Right ventricle myocardium inferior (tissue), 1 donor: Measurements from ENCODE around the gene CFAP74. TPM values are rescaled to one million over a fixed set of nuclear protein-coding genes. Genes with fewer than 3 reads are reported as not detected.
A peak's percentile ranks its signal among the peaks of the same experiment; 100 is the strongest.
"Not testable (repeated sequence)": the region's sequence is repeated elsewhere in the genome, so short reads cannot be mapped to it uniquely, and the experiment has no call there.

Experiments
- ATAC-seq: fragments of 200-7000 bp; cut with Tn5 transposase; one replicate; pipeline ENCODE4 v1.9.1; 2020; ENCODE audit warnings: mild to moderate bottlenecking, moderate library complexity
- DNase-seq: peaks from one replicate; pipeline ENCODE4 v3.0.0; 2021; ENCODE audit errors: missing footprints
- intact Hi-C: fragments of 100-400 bp; cut with DNase I; formaldehyde crosslinking; loops from one replicate; pipeline ENCODE4 v1.11.0; 2022
- total RNA-seq: library from RNA; stranded (reverse); fragmentation: NEBNext Ultra II Directional; extraction: Animal tissue kit (Norgen Biotek cat#: 25700); gene quantifications from one replicate; pipeline ENCODE4 v1.2.1, GENCODE V29; 2021
- donor health status: DM: no; HTN: yes; CAD: no; lungs with severe emphysema.

The CFAP74 gene
- total RNA-seq, 1 donor from 2014 or later, result not detected

- DNase-seq (peak; percentile 75), ATAC-seq (peak; percentile 70)
- intact Hi-C loops, result loop anchor here (1.0 kb wide), 1 partner anchor 101 kb away; no protein-coding TSS in a partner anchor
These were observed 59.6 kb downstream of the CFAP74 start for GRCh38 chr1:1943834-1944570.

DNA sequence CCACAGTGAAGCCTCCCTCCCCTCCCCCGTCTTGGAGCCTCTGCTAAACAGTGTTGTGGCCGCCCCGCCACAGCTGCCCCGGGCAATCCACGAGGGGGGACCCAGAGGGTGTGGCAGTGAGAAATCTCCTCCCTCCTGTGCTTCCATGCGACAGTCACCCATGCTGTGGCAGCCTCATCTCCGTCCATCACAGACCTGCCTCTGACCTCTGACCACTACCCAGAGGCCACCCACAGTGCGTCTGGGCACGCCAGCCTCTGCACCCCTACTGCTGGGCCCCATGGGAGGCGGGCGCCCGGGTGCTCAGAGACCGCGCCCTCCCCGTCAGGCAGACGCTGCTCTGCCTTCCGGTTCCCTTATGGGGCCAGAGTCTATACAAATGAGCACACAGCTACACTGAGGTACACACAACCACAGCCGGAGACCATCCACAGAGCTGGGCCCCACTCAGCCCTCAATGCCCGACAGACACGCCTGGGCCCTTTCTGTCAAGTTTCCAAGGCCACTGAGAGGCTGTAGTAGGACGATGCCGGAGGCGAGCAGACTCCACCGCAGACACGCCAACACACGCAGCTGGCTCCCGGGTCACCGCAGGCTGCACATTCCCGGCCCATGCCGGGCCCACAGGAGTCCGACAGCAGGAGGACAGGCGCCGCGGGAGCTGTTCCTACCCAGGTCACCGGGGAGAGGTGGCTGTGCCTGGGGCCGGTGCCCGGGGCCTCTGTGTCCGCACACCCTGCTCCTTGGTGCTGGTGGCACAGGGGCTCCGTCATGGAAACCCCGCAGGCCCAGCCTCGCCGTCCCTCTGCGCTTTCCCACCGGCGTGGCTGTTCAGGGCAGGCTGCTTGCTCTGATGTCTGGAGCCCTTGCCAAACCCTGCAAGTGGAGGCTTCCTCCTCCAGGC lies 60.6 kb downstream of the CFAP74 start:
- intact Hi-C loops, result no loop called here
- peak; percentile 55 for DNase-seq
- no peak for ATAC-seq

GRCh38 chr1:1941868-1942752 lies 61.5 kb downstream of the CFAP74 start:
- intact Hi-C loops, result no loop called here
- peak; percentile 41 for DNase-seq
- no peak for ATAC-seq

DNA sequence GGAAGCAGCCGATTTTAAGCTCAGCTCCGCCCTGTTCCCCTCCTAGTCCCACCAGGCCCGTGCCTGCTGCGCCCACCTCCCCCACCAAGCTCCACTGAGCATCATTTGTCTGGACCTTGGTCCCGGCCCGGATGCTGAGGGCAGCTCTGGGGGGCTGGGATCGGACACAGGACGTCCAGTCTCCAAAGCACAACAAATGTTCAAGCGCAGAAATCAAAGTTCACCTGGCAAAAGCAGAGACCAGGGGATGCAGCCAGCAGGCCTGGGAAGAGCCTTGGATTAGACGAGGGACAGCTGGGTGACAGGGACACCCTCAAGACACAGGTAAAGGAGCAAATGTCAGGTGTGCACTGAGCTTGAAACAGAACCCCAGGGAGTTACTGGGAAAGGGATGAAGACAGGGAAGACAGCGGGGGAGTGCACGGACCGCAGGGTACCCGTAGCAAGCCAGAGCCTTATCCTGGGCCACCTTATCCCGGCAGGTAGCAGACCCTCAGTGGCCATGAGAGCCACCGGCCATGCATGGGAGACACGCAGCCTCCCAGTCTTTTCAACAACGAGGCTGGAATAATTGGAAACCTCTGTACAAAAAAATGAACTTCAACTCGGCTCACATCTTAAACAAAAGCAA lies 62.3 kb downstream of the CFAP74 start:
- no peak for ATAC-seq
- intact Hi-C loops, result no loop called here
- DNase-seq, result peak; percentile 57

DNA sequence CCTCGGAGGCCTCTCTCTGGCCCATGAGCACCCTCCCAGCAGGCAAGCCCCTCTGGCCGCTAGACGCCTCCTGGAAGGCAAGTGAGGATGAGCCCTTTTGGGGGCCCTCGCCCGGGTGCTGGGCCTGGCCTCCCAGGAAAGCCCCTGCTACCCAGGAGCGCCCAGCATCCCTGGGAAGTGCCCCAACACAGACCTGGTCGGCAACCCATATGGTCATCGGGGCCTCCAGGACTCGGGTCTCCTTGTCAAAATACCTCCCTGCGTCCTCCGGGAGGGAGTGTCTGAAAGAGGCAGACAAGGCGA lies 63.5 kb downstream of the CFAP74 start:
- intact Hi-C loops, result no loop called here

GRCh38 chr1:1939296-1940122 lies 64.1 kb downstream of the CFAP74 start:
- DNase-seq (peak; percentile 66), ATAC-seq (no peak)
- intact Hi-C loops, result no loop called here

More for the DNA sequence above, 63.5 kb downstream of the CFAP74 start:
- DNase-seq, result no peak
- ATAC-seq, result no peak

DNA sequence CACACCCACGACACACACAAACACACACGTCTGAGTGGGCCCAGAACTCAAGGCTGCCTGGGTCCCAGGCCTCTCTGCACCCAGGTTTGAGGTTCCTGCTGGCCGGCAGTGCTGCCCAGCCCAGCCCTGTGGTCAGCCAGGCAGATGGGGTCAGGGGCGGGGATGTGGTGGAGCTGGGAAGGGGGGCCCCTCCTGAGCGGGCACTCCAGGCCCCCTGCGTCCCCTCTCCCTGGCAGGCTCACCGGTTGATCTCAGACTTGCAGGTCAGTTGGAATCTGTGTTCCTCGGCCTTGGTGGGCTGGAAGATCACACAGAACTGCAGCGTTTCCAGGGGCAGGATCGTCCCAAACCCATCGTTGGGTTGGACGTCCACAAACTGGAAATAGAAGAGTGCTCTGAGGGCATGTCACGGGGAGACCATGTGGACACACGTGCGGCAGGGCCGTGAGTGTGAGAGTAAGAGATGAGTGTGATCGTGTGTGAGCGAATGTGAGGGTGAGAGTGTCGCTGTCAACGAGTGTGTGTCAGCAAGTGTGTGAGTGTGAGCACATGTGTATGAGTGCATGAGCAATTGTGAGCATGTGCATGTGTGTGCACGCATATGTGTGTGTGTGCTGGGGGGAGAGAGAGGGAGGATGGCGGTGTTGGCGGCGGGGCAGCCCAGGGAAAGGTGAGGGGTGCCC lies 64.8 kb downstream of the CFAP74 start:
- intact Hi-C loops, result no loop called here
- no peak for ATAC-seq
- DNase-seq, result peak; percentile 33

DNA sequence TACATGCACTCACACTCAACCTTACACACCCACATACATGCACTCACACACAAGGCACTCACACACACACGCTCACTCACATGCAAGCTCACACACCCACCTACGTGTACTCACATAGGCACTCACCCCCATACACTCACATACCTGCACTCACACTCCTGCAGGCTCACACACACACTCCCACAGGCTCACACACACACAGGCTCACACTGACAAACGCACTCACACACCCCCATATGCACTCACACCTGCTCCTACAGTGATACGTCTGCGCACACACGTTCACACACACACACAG lies 65.4 kb downstream of the CFAP74 start:
- DNase-seq, result peak; percentile 4
- intact Hi-C loops, result no loop called here
- no peak for ATAC-seq

GRCh38 chr1:1937549-1938275 lies 65.9 kb downstream of the CFAP74 start:
- ATAC-seq, result no peak
- DNase-seq, result peak; percentile 31
- intact Hi-C loops, result no loop called here

DNA sequence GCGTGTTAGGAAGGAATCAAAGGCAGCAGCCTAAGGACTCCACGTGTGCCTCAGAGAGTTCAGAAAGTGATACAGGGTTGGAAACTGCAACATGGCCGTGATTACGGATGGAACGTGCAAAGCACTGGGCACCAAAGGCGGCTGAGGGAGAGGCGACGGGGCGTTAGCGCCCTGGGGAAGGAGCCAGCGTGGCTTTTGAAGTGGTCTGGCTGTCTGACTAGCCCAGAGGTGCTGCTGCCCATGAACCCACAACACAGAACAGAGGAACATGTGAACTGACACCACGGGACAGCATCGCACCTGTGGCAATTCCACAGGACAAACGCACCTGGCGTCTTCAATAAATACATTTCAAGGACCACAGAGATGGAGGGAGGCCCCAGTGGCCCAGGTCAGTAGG lies 66.5 kb downstream of the CFAP74 start:
- DNase-seq (peak; percentile 16), ATAC-seq (no peak)
- intact Hi-C loops, result no loop called here

DNA sequence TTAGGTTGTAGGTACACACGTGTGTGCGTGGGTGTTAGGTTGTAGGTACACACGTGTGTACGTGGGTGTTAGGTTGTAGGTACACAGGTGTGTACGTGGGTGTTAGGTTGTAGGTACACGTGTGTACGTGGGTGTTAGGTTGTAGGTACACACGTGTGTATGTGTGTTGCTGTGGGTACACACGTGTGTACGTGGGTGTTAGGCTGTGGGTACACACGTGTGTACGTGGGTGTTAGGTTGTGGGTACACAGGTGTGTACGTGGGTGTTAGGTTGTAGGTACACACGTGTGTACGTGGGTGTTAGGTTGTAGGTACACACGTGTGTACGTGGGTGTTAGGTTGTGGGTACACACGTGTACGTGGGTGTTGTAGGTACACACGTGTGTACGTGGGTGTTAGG lies 68.7 kb downstream of the CFAP74 start:
- ATAC-seq, intact Hi-C loops: not testable (repeated sequence)
- peak; percentile 2 for DNase-seq

DNA sequence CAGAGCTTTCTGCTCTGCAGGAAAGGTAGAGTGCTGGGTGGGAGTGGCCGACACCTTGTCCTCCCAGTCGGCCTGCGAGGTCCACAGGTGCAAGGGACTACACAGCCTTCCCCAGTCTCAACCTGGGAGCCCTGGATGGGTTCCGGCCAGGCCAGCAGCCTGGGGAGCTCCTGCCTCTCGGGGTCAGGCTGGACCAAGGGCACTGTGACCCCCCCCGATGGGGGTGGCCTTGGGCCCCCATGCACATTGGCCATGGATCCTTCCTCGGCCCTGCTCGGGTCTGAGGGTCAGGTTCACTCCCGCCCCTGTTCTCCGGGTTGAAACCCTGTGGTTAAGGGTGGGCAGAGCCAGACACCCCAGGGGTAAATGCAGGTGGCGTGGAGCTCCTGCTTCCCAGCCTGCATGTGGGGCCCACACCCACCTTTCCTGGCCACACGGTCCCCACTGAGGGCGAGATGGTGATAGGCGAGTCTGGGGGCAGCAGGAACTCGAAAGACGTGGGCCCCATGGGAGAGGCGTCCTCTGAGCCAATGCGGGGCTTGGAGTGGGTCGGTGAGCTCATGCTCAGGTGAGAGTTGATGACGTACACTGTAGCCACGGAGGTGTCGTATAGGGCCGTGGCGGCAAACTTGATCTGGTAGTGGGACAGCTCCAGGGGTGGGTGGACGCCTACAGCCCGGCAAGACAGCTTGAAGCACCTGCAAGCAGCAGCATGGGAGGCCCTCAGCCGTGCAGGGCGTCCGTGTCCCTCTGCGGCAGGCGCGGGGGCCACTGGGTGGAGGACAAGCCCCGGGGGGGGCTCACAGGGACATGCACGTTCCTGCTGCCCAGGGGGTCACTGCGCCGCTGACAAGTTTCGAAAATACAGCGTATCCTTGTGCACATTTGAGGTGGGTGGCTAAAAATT lies 73.7 kb downstream of the CFAP74 start:
- ATAC-seq (no peak), DNase-seq (peak; percentile 52)
- intact Hi-C loops, result no loop called here

GRCh38 chr1:1929102-1929638 lies 74.4 kb downstream of the CFAP74 start:
- intact Hi-C loops, result no loop called here

DNA sequence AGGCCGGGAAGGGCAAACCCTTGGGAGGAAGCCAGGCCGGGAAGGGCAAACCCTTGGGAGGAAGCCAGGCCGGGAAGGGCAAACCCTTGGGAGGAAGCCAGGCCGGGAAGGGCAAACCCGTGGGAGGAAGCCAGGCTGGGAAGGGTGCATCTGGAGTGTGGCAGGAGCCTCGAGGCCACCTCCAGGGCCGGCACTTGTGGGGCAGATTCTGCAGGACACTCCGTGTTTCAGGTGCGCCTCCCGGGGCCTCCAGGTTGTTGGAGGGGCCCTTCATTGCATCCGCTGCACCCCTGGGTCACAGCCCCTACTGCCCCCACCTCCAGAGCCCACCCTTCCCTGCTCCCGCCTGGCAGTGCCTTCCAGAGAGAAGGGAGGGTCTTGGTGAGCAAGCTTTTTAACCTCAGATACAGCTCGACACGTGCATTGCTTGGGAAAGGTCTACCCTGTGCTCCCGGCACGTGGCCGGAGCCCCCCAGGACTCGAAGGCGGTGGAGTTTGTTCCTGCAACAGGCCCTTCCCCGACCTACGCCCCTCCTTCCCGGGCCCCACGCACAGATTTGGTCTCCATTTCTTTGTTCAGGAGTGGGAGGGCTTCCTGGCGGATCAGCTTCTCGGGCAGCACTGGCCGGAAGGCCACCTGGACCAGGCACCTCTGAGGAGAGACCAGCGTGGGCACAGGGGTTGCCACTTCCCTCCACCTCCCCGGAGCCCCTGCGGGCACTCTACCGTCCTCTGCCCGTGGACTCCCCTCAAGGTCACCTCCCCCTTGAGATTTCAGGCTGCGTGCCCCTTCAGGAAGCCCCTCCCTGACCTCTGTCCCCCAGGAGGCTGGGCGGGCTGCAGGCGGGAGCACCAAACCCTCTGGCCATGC lies 75.1 kb downstream of the CFAP74 start:
- peak; percentile 67 for DNase-seq
- intact Hi-C loops, result no loop called here
- peak; percentile 47 for ATAC-seq

More at GRCh38 chr1:1929102-1929638, 74.4 kb downstream of the CFAP74 start:
- peak; percentile 53 for DNase-seq
- peak; percentile 7 for ATAC-seq

DNA sequence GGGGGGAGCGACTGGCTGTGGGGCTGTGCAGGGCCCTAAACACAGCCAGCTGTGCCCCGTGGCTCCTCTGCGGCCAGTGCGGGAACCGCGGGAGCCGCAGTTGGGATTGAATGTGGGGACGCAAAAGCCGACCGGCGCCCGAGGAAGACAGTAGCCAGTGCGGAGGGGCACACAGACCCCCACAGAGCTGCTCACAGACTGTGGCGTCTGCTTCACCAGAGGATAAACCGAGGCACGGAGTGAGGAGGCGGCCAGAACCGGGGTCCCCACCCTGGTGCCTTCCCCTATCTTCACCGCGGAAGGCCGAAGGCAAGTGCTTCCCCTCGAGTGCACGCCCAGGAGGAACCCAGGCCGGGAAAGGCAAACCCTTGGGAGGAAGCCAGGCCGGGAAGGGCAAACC lies 75.8 kb downstream of the CFAP74 start:
- DNase-seq (peak; percentile 48), ATAC-seq (peak; percentile 34)
- intact Hi-C loops, result no loop called here
